ENCODE measurements around the gene CENATAC.

GRCh38 chr11:119025978-119026766 lies 28.2 kb downstream of the CENATAC start:
- TF ChIP-seq EZH2 (IDR thresholded peaks at IDR 0.05; ENCODE audit: low read length, missing control alignments) (no peak), CTCF (conservative IDR thresholded peaks at IDR 0.05 in 1 of 2, IDR thresholded peaks at IDR 0.05 in 1 of 2; ENCODE audit: low read depth in 1 of 2, low read length in 2 of 2) (no peak)
